HG02610 (cell line): ENCODE data around the gene KRT23.
"Not testable (repeated sequence)": the region's sequence is repeated elsewhere in the genome, so short reads cannot be mapped to it uniquely, and the experiment has no call there.

ENCODE experiments used
- ATAC-seq: cut with Tn5 transposase; IDR thresholded peaks from one replicate; pipeline ENCODE4 v1.9.1; 2021; ENCODE audit warnings: mild to moderate bottlenecking, moderate library complexity; ENCODE audit not compliant: unreplicated experiment

Gene KRT23

DNA sequence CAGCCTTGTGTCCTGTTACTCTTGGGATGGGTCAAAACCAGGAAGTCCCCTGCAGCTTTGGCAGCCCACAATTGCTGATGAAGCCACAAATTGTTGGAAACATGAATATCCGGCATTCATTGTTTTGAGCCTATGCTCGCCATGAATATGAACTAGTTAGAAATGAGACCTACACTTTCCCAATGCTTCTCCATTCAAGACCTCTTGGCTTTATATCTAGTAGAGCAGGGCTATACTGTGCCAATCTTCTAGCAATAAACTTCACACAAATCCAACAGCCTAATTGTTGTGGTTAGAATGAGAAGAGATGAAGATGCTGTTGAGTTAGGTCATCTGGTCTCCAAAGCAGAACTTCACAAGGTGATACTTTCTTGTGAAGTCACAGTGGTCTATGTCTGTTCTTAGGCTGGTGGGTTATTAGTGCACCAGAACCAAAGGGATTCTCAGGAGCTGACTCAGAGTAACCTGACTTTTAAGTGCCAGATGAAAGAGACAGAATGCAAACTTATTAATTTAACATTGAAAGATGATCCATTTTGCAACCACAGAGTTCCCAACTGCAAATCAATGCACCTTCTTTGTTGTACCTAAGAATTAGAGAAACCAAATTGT, 13.7 kb upstream of the KRT23 start:
- no peak for ATAC-seq

GRCh38 chr17:40950176-40950575, 12.7 kb upstream of the KRT23 start:
- no peak for ATAC-seq

DNA sequence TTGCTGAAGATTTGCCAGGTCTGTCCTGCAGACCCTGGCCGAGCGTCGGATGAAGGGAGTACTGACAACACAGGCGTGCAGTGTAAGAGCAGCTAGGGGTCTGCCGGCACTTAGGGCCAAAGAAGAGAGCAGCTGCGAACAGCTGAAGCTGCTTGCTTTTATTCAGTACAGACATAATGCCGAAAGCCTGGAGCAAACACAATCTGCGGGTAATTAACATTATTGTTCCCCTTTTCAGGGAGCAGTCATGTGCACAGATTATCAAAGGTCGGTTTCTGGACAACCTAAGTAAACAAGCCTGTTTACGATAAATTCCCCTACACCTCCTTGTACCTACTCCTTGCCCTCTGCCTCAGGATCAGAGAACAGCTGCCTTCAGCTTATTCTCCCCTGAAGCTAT, 12.0 kb upstream of the KRT23 start:
- ATAC-seq = no peak

DNA sequence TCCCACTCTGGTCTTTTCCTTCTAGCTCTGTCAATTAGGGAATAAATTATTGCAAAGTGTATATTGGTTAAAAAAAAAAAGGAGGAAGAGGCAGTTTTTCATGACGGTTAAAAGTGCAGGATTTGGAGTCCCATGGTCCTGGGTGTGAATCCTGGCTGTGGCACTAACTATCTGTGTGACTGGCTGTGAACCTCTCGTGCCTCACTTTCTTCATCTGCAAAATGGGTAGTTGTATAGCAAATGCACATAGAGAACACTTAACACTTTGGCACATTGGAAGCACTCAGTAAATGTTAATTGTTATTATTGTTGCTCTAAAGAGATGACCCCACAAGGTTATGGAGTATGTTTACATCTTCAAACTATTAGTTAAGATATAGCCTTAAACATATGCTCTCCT, 10.5 kb upstream of the KRT23 start:
- ATAC-seq = no peak

GRCh38 chr17:40945414-40945813, 8.0 kb upstream of the KRT23 start:
- ATAC-seq = no peak

DNA sequence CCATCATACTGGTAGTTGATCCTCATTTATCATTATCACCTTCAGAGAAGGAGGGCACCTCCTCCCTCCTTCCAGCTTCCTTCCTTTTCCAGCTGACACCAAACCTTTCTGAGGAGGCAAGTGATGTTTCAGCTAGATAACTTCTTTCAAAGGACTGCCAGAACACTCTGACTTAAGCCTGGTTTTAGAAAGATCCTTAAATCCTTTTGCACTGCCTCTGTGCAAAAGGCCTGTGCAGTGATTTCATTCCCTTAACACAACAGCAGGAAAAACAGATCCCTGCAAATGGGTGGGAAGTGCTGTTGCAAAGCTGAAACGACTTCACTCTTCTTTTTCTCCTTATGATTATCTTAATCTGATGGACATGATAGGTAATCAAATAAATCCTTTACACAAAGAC, 7.1 kb upstream of the KRT23 start:
- no peak for ATAC-seq

- no peak for ATAC-seq
Measured at GRCh38 chr17:40942553-40942952, 5.1 kb upstream of the KRT23 start.

DNA sequence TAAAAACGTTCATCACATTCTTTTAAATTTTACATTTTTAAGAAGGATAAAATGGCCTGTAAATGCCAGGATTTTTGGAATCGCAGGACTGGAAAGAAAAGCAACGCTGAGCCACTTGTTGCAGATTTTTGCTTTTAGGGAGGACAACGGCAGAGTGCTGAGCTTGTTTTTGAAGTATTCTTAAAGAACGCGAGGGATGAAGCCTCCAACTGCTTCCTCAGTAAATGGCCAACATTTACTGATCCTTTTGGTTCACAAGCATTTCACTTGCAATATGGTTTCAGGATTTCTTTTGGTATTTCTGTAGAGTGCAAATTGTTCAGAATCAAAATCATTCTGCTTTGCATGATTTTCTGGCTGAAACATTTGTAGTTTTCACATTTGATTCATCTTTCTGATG, 2.8 kb upstream of the KRT23 start:
- no peak for ATAC-seq

DNA sequence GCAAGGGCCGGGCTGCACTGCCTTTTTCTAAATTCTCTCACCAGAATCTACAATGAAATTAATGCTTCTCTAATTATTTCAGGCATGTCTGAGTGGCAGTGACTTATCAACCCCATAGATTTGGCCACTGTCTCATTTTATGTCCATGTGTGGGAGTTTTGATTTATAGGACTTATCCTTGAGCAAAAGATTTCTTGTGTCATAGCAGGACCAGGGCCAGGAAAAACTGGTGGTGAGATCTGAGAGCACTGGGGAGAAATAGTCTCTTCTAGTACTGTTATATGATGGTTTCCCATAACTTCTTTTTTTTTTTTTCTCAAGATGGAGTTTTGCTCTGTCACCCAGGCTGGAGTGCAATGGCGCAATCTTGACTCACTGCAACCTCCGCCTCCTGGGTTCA, 1.5 kb upstream of the KRT23 start:
- no peak for ATAC-seq

- no peak for ATAC-seq
Measured at GRCh38 chr17:40936976-40937375, 470 bp downstream of the KRT23 start.

GRCh38 chr17:40936437-40936971, 942 bp downstream of the KRT23 start:
- no peak for ATAC-seq

DNA sequence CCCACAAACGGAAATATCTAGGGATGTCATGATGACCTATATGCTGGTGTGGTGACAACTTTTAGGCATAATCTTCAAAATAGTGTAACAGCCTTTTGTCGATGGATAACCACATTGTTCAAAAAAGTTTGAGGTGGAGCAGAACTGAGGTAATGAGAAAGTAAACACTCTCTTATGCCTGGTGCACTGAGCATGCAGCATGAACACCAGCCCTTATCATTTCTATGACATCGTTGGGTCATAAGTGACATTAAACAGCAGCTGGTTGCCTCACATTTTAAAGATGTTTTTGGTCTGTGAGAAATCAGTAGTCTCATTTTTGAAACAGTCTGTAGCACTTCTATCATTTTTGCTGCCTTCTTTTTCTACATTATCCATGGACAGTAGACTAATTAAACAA, 1.8 kb downstream of the KRT23 start:
- no peak for ATAC-seq

GRCh38 chr17:40932608-40933007, 4.8 kb downstream of the KRT23 start:
- no peak for ATAC-seq

DNA sequence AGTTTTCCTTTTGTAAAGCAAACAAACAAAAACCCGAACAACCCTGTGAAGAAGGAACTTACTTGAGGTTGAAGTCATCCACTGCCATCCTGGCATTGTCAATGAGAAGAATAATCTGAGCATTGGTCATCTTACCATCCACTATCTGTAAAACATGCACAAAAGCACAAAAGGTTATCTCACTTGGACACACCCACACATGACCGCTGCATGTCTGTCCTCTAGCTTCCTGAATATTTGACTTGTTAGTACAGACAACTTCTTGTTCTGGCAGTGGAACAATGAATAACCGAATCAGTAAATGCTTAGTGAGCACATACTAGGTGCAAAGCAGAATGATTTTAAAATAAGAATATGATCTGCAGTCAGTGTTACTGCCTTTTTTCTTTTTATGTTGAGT, 6.1 kb downstream of the KRT23 start:
- ATAC-seq = no peak

GRCh38 chr17:40926341-40926740, 11.1 kb downstream of the KRT23 start:
- no peak for ATAC-seq

GRCh38 chr17:40922239-40922638, 15.2 kb downstream of the KRT23 start:
- no peak for ATAC-seq

- no peak for ATAC-seq
Measured at GRCh38 chr17:40921026-40921425, 16.4 kb downstream of the KRT23 start.

DNA sequence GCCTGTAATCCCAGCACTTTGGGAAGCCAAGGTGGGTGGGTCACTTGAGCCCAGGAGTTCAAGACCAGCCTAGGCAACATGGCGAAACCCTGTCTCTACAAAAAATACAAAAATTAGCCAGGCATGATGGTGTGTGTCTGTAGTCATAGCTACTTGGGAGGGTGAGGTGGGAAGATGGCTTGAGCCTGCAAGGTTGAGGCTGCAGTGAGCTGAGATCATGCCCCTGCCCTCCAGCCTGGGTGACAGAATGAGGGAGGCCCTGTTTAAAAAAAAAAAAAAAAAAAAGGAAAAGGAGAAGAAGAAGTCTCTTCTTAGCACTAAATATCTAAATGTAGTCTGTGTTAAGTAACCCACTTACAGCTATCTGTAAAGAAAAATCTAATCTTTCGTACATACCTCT, 20.3 kb downstream of the KRT23 start:
- not testable (repeated sequence) for ATAC-seq

GRCh38 chr17:40916366-40916765, 21.1 kb downstream of the KRT23 start:
- ATAC-seq = no peak

DNA sequence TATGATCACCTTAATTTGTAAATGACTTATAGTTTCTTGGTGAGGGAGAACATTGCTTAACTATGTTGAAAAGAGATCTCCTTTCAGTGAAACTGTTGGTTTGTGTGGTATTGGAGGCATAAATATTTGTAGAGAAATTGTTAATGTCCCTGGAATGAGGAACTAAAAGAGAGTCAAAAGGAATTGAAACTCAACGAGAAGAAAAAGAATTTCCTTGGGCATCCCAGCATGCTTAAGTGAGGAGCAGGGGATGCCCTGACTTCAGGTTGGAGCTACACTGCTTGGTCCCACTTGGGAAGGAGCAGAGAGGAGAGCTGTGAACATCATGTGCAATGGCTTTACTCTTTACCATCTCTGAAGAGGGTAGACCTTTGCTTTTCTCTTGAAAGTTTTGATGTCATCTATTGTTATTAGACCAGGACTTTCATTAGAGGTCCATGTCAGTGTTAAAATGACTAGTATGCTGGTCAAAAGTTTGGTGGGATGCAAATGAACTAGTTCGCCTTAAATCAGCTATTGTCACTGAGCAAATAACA, 21.7 kb downstream of the KRT23 start:
- ATAC-seq = peak; percentile 65

GRCh38 chr17:40915199-40915661, 22.2 kb downstream of the KRT23 start:
- ATAC-seq = peak; percentile 70

- no peak for ATAC-seq
Measured at GRCh38 chr17:40914075-40914855, 23.2 kb downstream of the KRT23 start.
